Natural killer cell (primary cell): ENCODE results near the gene ARHGEF11. TPM values are rescaled to one million over a fixed set of nuclear protein-coding genes. Genes with fewer than 3 reads are reported as not detected.

ENCODE experiments used
- ATAC-seq, 3 donors: fragments of 150-1000 bp in 2 of 3; fragments of 200-7000 bp in 1 of 3; cut with Tn5 transposase; 1 replicate in 1 of 3; 2 replicates in 2 of 3; pipeline ENCODE4 v1.10.0; 2021; ENCODE audit warnings: mild to moderate bottlenecking in 2 of 3, moderate library complexity in 2 of 3
- DNase-seq, 2 donors: peaks; one replicate each; pipeline versions ENCODE4 v3.0.0 to v3.0.0-alpha.2; 2013 to 2021; ENCODE audit warnings: mixed read lengths in 1 of 2
- H3K27ac ChIP-seq: one replicate; pipeline ENCODE4 v1.5.1; 2013; ENCODE audit warnings: mild to moderate bottlenecking, low read length
- H3K27me3 ChIP-seq: one replicate; pipeline ENCODE4 v1.6.1; 2013; ENCODE audit warnings: low read length; ENCODE audit not compliant: control insufficient read depth, insufficient read depth
- H3K36me3 ChIP-seq: one replicate; pipeline ENCODE4 v1.6.1; 2013; ENCODE audit warnings: low read length; ENCODE audit not compliant: control insufficient read depth, insufficient read depth
- H3K4me1 ChIP-seq: one replicate; pipeline ENCODE4 v1.6.1; 2013; ENCODE audit warnings: low read length; ENCODE audit not compliant: control insufficient read depth, insufficient read depth
- H3K4me3 ChIP-seq: one replicate; pipeline ENCODE4 v1.5.1; 2013; ENCODE audit warnings: low read length
- H3K9me3 ChIP-seq: one replicate; pipeline ENCODE4 v1.6.1; 2013; ENCODE audit warnings: low read length; ENCODE audit not compliant: control insufficient read depth, insufficient read depth
- H3K27ac Mint-ChIP-seq, 2 donors: one replicate each; pipeline ENCODE4 v1.8.0; 2022; ENCODE audit warnings: mild to moderate bottlenecking in 2 of 2, mixed read lengths in 2 of 2, moderate library complexity in 1 of 2
- H3K27me3 Mint-ChIP-seq, 2 donors: one replicate each; pipeline ENCODE4 v1.8.0; 2022; ENCODE audit warnings: low read depth in 2 of 2, mixed read lengths in 2 of 2
- H3K36me3 Mint-ChIP-seq: one replicate; pipeline ENCODE4 v1.8.0; 2022; ENCODE audit warnings: mixed read lengths
- H3K4me1 Mint-ChIP-seq, 2 donors: one replicate each; pipeline ENCODE4 v1.8.0; 2022; ENCODE audit warnings: mixed read lengths in 2 of 2
- H3K4me3 Mint-ChIP-seq: one replicate; pipeline ENCODE4 v1.8.0; 2022; ENCODE audit warnings: mild to moderate bottlenecking, moderate library complexity, mixed read lengths
- H3K9me3 Mint-ChIP-seq, 2 donors: one replicate each; pipeline ENCODE4 v1.8.0; 2022; ENCODE audit warnings: mixed read lengths in 2 of 2
- CTCF ChIP-seq: fragments of 200-600 bp; IDR thresholded peaks from one replicate; pipeline ENCODE4 v1.8.0; 2022; ENCODE audit warnings: antibody characterized with exemption
- WGBS: methylation state at CpG from one replicate; pipeline ENCODE4 v1.1.7; 2013; ENCODE audit warnings: missing lambda C conversion rate; ENCODE audit not compliant: insufficient coverage; 5-methylcytosine and 5-hydroxymethylcytosine counted together
- intact Hi-C: fragments of 100-400 bp; cut with micrococcal nuclease; formaldehyde crosslinking; loops from one replicate; pipeline ENCODE4 v1.14.2; 2022
- total RNA-seq, 4 donors: library from RNA; stranded (reverse); fragments of 120-200 nt in 1 of 4; gene quantifications; one replicate each; pipeline versions ENCODE4 v1.2.3 to v1.2.4, GENCODE V29; 2013 to 2022

The ARHGEF11 gene
- total RNA-seq, 3 donors from 2014 or later (not counting 1 experiment from before 2014, with no cell fraction given), result 1.7 to 2.8 (median 2.4) TPM

- no peak for TF ChIP-seq CTCF
- Mint-ChIP-seq H3K36me3 (no peaks in the 10 kb centered on the region), H3K4me1 (peaks cover 8 to 15% of the 10 kb centered on the region in 2 donors), H3K27me3 (peaks cover 27 to 43% of the 10 kb centered on the region in 2 donors), H3K9me3 (no peaks in the 10 kb centered on the region), H3K4me3 (no peak overlapping the region), H3K27ac (no peak overlapping the region)
- no peak overlapping the region for H3K4me3 ChIP-seq
- DNase-seq (no peak), ATAC-seq (no peak)
- H3K4me1 ChIP-seq, result peaks cover 9% of the 10 kb centered on the region
- intact Hi-C loops, result no loop called here
- H3K27ac ChIP-seq, result no peak overlapping the region
- no peaks in the 10 kb centered on the region for H3K36me3 ChIP-seq
- no peaks in the 10 kb centered on the region for H3K9me3 ChIP-seq
- WGBS, result 68% methylated on average over 4 of the region's 6 CpGs
- H3K27me3 ChIP-seq, result peaks cover 15% of the 10 kb centered on the region
Measured at GRCh38 chr1:156887734-156888133, 157.8 kb downstream of the ARHGEF11 start.

- DNase-seq (no peak), ATAC-seq (no peak)
- 63% methylated on average over 1 of the region's 3 CpGs for WGBS
- intact Hi-C loops, result no loop called here
- TF ChIP-seq CTCF, result no peak
- Histone ChIP-seq H3K27me3 (peaks cover 12% of the 10 kb centered on the region), H3K36me3 (no peaks in the 10 kb centered on the region), H3K9me3 (no peaks in the 10 kb centered on the region), H3K4me3 (no peak overlapping the region), H3K27ac (no peak overlapping the region), H3K4me1 (peaks cover 5% of the 10 kb centered on the region)
- H3K4me3 Mint-ChIP-seq, result no peak overlapping the region
- H3K9me3 Mint-ChIP-seq, result no peaks in the 10 kb centered on the region
- H3K27me3 Mint-ChIP-seq, result peaks cover 27 to 41% of the 10 kb centered on the region in 2 donors
- H3K36me3 Mint-ChIP-seq, result no peaks in the 10 kb centered on the region
- H3K27ac Mint-ChIP-seq, result no peak overlapping the region
- peaks cover 8 to 11% of the 10 kb centered on the region in 2 donors for H3K4me1 Mint-ChIP-seq
Measured at GRCh38 chr1:156887317-156887716, 158.2 kb downstream of the ARHGEF11 start.

DNA sequence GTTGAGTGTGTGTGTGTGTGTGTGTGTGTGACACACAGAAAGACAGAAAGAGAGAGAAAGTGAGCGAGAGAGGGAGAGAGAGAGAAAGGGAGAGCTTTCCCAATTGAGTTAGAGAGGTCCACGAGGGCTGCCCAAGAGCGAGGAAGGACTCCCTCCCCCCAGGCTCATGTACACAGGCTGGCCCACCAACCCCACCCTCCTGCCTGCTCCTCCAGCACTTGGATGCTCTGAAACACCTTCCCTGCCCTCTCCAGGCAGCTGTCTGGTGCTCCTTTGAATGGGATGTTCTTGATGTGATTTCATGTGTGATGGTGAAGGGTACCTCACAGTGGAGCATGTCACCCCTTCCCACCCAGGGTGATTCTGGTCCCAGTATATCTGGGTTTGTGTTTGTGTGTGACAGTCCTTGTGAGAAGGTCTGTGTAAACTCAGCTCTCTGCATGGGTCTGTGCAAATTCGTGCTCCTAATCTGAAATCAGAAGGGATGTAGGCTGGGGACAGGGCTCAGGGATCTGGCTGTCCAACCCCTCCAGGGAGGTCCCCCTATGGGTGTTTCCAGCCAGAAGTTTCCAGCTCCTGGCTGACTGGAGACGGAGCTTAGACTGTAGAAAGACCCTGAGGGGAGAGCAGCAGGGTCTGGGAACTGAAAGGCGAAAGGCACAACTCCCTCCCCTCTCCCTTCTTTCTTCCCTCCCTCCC is 158.8 kb downstream of the ARHGEF11 start:
- Mint-ChIP-seq H3K36me3 (no peaks in the 10 kb centered on the region), H3K4me3 (no peak overlapping the region), H3K27ac (no peak overlapping the region), H3K27me3 (peaks cover 27 to 36% of the 10 kb centered on the region in 2 donors), H3K4me1 (peaks cover 7 to 8% of the 10 kb centered on the region in 2 donors), H3K9me3 (no peaks in the 10 kb centered on the region)
- WGBS, result 52% methylated on average over 6 of the region's 6 CpGs
- H3K36me3 ChIP-seq, result no peaks in the 10 kb centered on the region
- no peak for DNase-seq
- intact Hi-C loops, result no loop called here
- H3K9me3 ChIP-seq, result no peaks in the 10 kb centered on the region
- no peak overlapping the region for H3K27ac ChIP-seq
- H3K4me1 ChIP-seq, result no peaks in the 10 kb centered on the region
- peaks cover 7% of the 10 kb centered on the region for H3K27me3 ChIP-seq
- ATAC-seq, result no peak
- no peak overlapping the region for H3K4me3 ChIP-seq
- TF ChIP-seq CTCF, result no peak
